HG03139 (cell line): Measurements from ENCODE around the gene IL17RC.

Experiments
- ATAC-seq: cut with Tn5 transposase; IDR thresholded peaks from one replicate; pipeline ENCODE4 v1.9.1; 2021; ENCODE audit not compliant: unreplicated experiment

IL17RC gene

GRCh38 chr3:9976721-9977709 is 60.1 kb downstream of the IL17RC start:
- ATAC-seq = no peak

DNA sequence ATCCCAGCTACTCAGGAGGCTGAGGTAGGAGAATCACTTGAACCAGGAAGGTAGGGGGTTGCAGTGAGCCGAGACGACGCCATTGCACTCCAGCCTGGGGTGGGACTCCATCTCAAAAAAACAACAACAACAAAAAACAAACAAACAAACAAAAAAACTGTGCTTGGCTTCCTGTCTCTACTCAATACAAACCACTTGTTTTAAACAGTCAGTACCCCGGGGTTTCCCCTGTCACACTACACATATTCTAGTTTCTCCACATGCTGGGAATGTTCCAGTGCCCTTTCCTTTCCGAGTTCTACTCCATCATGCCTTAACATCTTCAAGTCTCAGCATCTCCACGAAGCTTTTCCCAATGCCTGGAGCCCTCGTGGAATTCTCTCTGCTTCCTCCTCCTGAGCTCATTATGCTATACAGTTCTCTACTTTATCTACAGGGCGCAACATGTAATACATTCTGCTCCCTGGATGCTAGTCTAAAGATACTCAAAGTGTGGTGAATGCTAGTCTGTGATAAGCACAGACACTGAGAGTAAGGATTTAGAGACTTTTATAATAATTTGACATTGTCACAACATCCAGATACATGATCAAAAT is 61.9 kb downstream of the IL17RC start:
- ATAC-seq = no peak

GRCh38 chr3:9980251-9980650 is 63.4 kb downstream of the IL17RC start:
- no peak for ATAC-seq
